HCT116 (cell line): ENCODE measurements around the gene GMEB2. TPM values are rescaled to one million over a fixed set of nuclear protein-coding genes. Genes with fewer than 3 reads are reported as not detected.

Experiments used
- ATAC-seq: fragments of 200-7000 bp; cut with Tn5 transposase; 2 replicates; pipeline ENCODE4 v1.9.1; 2020; ENCODE audit warnings: mild to moderate bottlenecking, moderate library complexity
- BruUV-seq: library from RNA; stranded (reverse); fragments of 400-500 nt; replicated peaks from 2 replicates; lab custom pipeline; 2021; lab: Mats Ljungman, UMichigan
- CTCF ChIA-PET: fragments of 300-600 bp; sonication (Branson Sonifier 250); formaldehyde crosslinking; loops from one replicate; lab custom pipeline; 2021; ENCODE audit warnings: antibody characterized with exemption; lab: Charles Lee
- POLR2A ChIA-PET: fragments of 300-600, 350-600 bp; sonication (Branson Sonifier 250); formaldehyde crosslinking; loops from one replicate; lab custom pipeline; 2021; ENCODE audit warnings: antibody characterized with exemption; lab: Charles Lee
- RAD21 ChIA-PET, 2 experiments: fragments of 300-600 bp; sonication (Branson Sonifier 250); formaldehyde crosslinking; loops; one replicate each; lab custom pipeline; 2023; ENCODE audit warnings: low total read pairs in 2 of 2; ENCODE audit not compliant: uncharacterized antibody in 2 of 2, unreplicated experiment in 2 of 2, low non-redundant PET in 1 of 2; lab: Charles Lee
- DNase-seq: peaks from one replicate; pipeline ENCODE4 v3.0.0-alpha.2; 2010; ENCODE audit warnings: low read depth, low spot score
- H2AFZ ChIP-seq: fragments of 200-600 bp; shearing (Covaris generic), sonication (generic); 2 replicates; pipeline ENCODE4 v1.6.1; 2017; ENCODE audit warnings: low read depth, mixed run types, mixed read lengths, antibody characterized with exemption, low read length; ENCODE audit not compliant: poor library complexity, severe bottlenecking
- H3K27ac ChIP-seq: 2 replicates; pipeline ENCODE4 v1.5.1; 2012; ENCODE audit warnings: low read depth, low read length
- H3K27me3 ChIP-seq: fragments of 200-600 bp; sonication (generic); 2 replicates; pipeline ENCODE4 v1.6.1; 2016; ENCODE audit warnings: mixed run types, low read length, mixed read lengths; ENCODE audit not compliant: insufficient read depth
- H3K36me3 ChIP-seq, 2 experiments: fragments of 200-500 bp in 1 of 2; fragments of 200-600 bp in 1 of 2; sonication (Bioruptor generic) in 1 of 2; sonication (generic) in 1 of 2; 2 replicates each; pipeline versions ENCODE4 v1.5.1 to v1.6.1; 2014 to 2016; ENCODE audit warnings: low read length in 2 of 2, inconsistent platforms in 1 of 2, mixed read lengths in 1 of 2, mixed run types in 1 of 2; ENCODE audit not compliant: insufficient read depth in 2 of 2, control insufficient read depth in 1 of 2
- H3K4me1 ChIP-seq, 2 experiments: fragments of 200-600 bp in 1 of 2; sonication (generic) in 1 of 2; 2 replicates each; pipeline versions ENCODE4 v1.5.1 to v1.6.1; 2012 to 2017; ENCODE audit warnings: low read length in 2 of 2, inconsistent platforms in 1 of 2, mild to moderate bottlenecking in 1 of 2, mixed read lengths in 1 of 2, mixed run types in 1 of 2, moderate library complexity in 1 of 2; ENCODE audit not compliant: insufficient read depth in 2 of 2, control insufficient read depth in 1 of 2
- H3K4me2 ChIP-seq: fragments of 200-600 bp; sonication (generic); 2 replicates; pipeline ENCODE4 v1.6.1; 2017; ENCODE audit warnings: mixed run types, low read length, mixed read lengths
- H3K4me3 ChIP-seq, 2 experiments: fragments of 200-600 bp in 1 of 2; sonication (generic) in 1 of 2; replicated peaks in 1 of 2; 2 replicates each; pipeline ENCODE4 v1.5.1; 2011 to 2016; ENCODE audit warnings: low read length in 2 of 2, control low read depth in 1 of 2, low read depth in 1 of 2, mild to moderate bottlenecking in 1 of 2, mixed read lengths in 1 of 2, mixed run types in 1 of 2
- H3K79me2 ChIP-seq: fragments of 200-600 bp; sonication (generic); 2 replicates; pipeline ENCODE4 v1.6.1; 2017; ENCODE audit warnings: mild to moderate bottlenecking, mixed run types, low read length, moderate library complexity, mixed read lengths; ENCODE audit not compliant: insufficient read depth
- H3K9ac ChIP-seq: fragments of 200-600 bp; sonication (generic); 2 replicates; pipeline ENCODE4 v1.6.1; 2016; ENCODE audit warnings: low read length, mixed read lengths
- H3K9me2 ChIP-seq: fragments of 200-600 bp; sonication (generic), shearing (Covaris generic); 2 replicates; pipeline ENCODE4 v1.6.1; 2017; ENCODE audit warnings: mixed run types, mild to moderate bottlenecking, moderate library complexity; ENCODE audit not compliant: insufficient read depth
- H3K9me3 ChIP-seq, 2 experiments: fragments of 200-500 bp in 1 of 2; fragments of 200-600 bp in 1 of 2; sonication (Bioruptor generic) in 1 of 2; sonication (generic) in 1 of 2; 2 replicates each; pipeline ENCODE4 v1.6.1; 2014 to 2017; ENCODE audit warnings: low read length in 2 of 2, mixed read lengths in 2 of 2, inconsistent platforms in 1 of 2, low read depth in 1 of 2, mild to moderate bottlenecking in 1 of 2, mixed run types in 1 of 2, moderate library complexity in 1 of 2; ENCODE audit not compliant: control insufficient read depth in 1 of 2, insufficient read depth in 1 of 2
- H4K20me1 ChIP-seq: fragments of 200-600 bp; sonication (generic), shearing (Covaris generic); 2 replicates; pipeline ENCODE4 v1.6.1; 2017; ENCODE audit warnings: mixed run types, mild to moderate bottlenecking, moderate library complexity; ENCODE audit not compliant: insufficient read depth
- CBX3 ChIP-seq: IDR thresholded peaks from 2 replicates; pipeline ENCODE4 v1.6.1; 2012; ENCODE audit warnings: low read depth
- EGR1 ChIP-seq: IDR thresholded peaks from 2 replicates; pipeline ENCODE4 v1.6.1; 2012; ENCODE audit warnings: low read depth
- ELF1 ChIP-seq: IDR thresholded peaks from 2 replicates; pipeline ENCODE4 v1.6.1; 2012; ENCODE audit warnings: low read depth, borderline replicate concordance
- EZH2phosphoT487 ChIP-seq: fragments of 200-600 bp; IDR thresholded peaks from 2 replicates; pipeline ENCODE4 v1.6.1; 2018; ENCODE audit warnings: antibody characterized with exemption, borderline replicate concordance
- JUND ChIP-seq: IDR thresholded peaks from 2 replicates; pipeline ENCODE4 v1.6.1; 2012
- POLR2A ChIP-seq: IDR thresholded peaks from 2 replicates; pipeline ENCODE4 v1.7.0; 2011; ENCODE audit warnings: borderline replicate concordance; ENCODE audit not compliant: insufficient read depth, insufficient read length; ENCODE audit errors: extremely low read depth
- POLR2AphosphoS5 ChIP-seq: IDR thresholded peaks from 2 replicates; pipeline ENCODE4 v1.6.1; 2011; ENCODE audit warnings: mild to moderate bottlenecking, low read depth, low read length, moderate library complexity
- SIN3A ChIP-seq: IDR thresholded peaks from 2 replicates; pipeline ENCODE4 v1.6.1; 2012; ENCODE audit warnings: low read depth
- SP1 ChIP-seq: IDR thresholded peaks from 2 replicates; pipeline ENCODE4 v1.6.1; 2012; ENCODE audit warnings: low read depth
- TCF7L2 ChIP-seq: IDR thresholded peaks from 2 replicates; pipeline ENCODE4 v1.7.0; 2011; ENCODE audit warnings: borderline replicate concordance, inconsistent platforms; ENCODE audit not compliant: insufficient read depth, insufficient read length; ENCODE audit errors: extremely low read depth
- YY1 ChIP-seq: IDR thresholded peaks from 2 replicates; pipeline ENCODE4 v1.6.1; 2011; ENCODE audit warnings: low read length, low read depth, moderate library complexity, mild to moderate bottlenecking; ENCODE audit not compliant: insufficient replicate concordance; ENCODE audit errors: extremely low read depth
- ZFX ChIP-seq: fragments of 450-650 bp; IDR thresholded peaks from 2 replicates; pipeline ENCODE4 v1.6.1; 2017
- ZNF274 ChIP-seq: fragments of 200-500 bp; sonication (Bioruptor generic); IDR thresholded peaks from 2 replicates; pipeline ENCODE4 v1.6.1; 2014; ENCODE audit warnings: mild to moderate bottlenecking, low read depth, low read length, inconsistent platforms
- intact Hi-C: fragments of 100-400 bp; cut with micrococcal nuclease; formaldehyde crosslinking; loops from 2 replicates; pipeline ENCODE4 v1.10.0; 2022
- total RNA-seq: library from RNA; stranded (reverse); gene quantifications from one replicate; pipeline ENCODE4 v1.2.1, GENCODE V29; 2021; ENCODE audit not compliant: unreplicated experiment
- TF ChIP-seq, protein P1 (sequence below), 3 experiments: fragments of 200-600 bp in 1 of 3; sonication (generic) in 1 of 3; IDR thresholded peaks in 2 of 3; conservative IDR thresholded peaks in 1 of 3; 2 replicates each; pipeline ENCODE4 v1.5.1; 2012 to 2017; ENCODE audit warnings: low read depth in 2 of 3, low read length in 2 of 3, antibody characterized with exemption in 1 of 3, borderline replicate concordance in 1 of 3, control low read depth in 1 of 3, mild to moderate bottlenecking in 1 of 3, mixed read lengths in 1 of 3, mixed run types in 1 of 3, moderate library complexity in 1 of 3; ENCODE audit not compliant: insufficient read depth in 1 of 3
- TF ChIP-seq, protein P2 (sequence below): IDR thresholded peaks from 2 replicates; pipeline ENCODE4 v1.6.1; 2011; ENCODE audit warnings: mild to moderate bottlenecking, low read length, moderate library complexity; ENCODE audit not compliant: insufficient replicate concordance; ENCODE audit errors: extremely low read depth
- TF ChIP-seq, protein P3 (sequence below): IDR thresholded peaks from 2 replicates; pipeline ENCODE4 v1.6.1; 2012; ENCODE audit warnings: low read depth
- TF ChIP-seq, protein P4 (sequence below): IDR thresholded peaks from 2 replicates; pipeline ENCODE4 v1.6.1; 2012

GMEB2 gene
- total RNA-seq, 1 experiment from 2014 or later: 13.9 TPM

DNA sequence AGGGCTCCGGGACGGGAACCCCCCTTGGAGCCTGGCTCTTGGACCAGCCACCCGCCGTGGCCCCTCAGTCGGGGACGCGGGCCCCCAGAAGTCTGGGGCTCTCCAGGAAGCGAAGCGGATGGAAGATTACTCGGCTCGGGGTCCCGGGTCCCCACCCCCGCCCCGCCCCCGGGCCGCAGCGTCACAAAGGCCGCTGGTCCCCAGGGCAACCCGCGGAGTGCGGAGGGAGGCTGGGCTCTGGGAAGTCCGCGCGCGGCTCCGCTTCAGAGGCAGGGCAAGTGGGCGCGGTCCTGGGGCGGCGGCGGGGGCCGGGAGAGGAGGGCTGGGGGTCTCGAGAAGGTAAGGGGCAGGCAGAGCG lies 73.0 kb downstream of the GMEB2 start, which contains the start of gene FNDC11 (continued):
- TF ChIP-seq SP1 (no peak), EZH2phosphoT487 (no peak), ZFX (no peak)

DNA sequence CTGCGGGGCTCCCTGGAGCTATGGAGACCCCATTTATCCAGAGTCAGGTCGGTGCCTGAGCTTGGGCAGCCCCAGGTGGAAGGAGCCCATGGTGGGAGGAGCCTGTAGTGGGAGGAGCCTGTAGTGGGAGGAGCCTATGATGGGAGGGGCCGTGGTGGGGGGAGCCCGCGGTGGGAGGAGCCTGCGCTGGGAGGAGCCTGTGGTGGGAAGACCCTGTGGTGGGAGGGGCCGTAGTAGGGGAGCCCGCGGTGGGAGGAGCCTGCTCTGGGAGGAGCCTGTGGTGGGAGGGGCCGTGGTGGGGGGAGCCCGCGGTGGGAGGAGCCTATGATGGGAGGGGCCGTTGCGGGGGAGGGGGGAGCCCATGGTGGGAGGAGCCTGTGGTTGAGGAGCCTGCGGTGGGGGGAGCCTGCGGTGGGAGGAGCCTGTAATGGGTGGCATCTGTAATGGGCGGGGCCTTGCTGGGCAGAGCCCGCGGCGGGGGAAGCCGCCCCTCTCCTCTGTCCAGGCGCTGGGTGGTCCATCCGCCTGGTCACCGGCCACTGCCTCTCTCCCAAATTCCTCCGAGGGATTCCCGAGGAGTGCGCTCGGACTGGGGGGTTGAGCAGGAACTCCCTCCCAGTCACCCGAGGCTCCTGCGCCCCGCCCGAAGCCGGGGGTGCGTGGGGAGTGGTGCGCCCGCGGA lies 73.5 kb downstream of the GMEB2 start:
- no peak overlapping the region for H2AFZ ChIP-seq
- peak; percentile 85 for DNase-seq
- RAD21 ChIA-PET: no interaction called here

More for the DNA sequence above, 73.5 kb downstream of the GMEB2 start:
- intact Hi-C loops: no loop called here
- Histone ChIP-seq H3K27me3 (no peaks in the 10 kb centered on the region), H3K9me3 (no peaks in the 10 kb centered on the region), H3K79me2 (no peaks in the 10 kb centered on the region), H3K4me3 (peak overlapping the region; percentile 57 to 72), H3K9me2 (no peaks in the 10 kb centered on the region), H3K4me1 (peaks cover 12 to 21% of the 10 kb centered on the region in 2 experiments), H4K20me1 (no peaks in the 10 kb centered on the region), H3K4me2 (peak overlapping the region; percentile 100), H3K27ac (peak overlapping the region; percentile 83), H3K36me3 (no peaks in the 10 kb centered on the region), H3K9ac (peak overlapping the region; percentile 73)
- peak; percentile 86 for ATAC-seq
- POLR2A ChIA-PET: no interaction called here
- TF ChIP-seq, protein P1, sequence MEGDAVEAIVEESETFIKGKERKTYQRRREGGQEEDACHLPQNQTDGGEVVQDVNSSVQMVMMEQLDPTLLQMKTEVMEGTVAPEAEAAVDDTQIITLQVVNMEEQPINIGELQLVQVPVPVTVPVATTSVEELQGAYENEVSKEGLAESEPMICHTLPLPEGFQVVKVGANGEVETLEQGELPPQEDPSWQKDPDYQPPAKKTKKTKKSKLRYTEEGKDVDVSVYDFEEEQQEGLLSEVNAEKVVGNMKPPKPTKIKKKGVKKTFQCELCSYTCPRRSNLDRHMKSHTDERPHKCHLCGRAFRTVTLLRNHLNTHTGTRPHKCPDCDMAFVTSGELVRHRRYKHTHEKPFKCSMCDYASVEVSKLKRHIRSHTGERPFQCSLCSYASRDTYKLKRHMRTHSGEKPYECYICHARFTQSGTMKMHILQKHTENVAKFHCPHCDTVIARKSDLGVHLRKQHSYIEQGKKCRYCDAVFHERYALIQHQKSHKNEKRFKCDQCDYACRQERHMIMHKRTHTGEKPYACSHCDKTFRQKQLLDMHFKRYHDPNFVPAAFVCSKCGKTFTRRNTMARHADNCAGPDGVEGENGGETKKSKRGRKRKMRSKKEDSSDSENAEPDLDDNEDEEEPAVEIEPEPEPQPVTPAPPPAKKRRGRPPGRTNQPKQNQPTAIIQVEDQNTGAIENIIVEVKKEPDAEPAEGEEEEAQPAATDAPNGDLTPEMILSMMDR (IDR thresholded peaks at IDR 0.05 in 2 of 3, conservative IDR thresholded peaks at IDR 0.05 in 1 of 3; ENCODE audit: borderline replicate concordance in 1 of 3, insufficient read depth in 1 of 3, low read depth in 2 of 3, low read length in 2 of 3): no peak
- TF ChIP-seq JUND: no peak
- TF ChIP-seq, protein P2, sequence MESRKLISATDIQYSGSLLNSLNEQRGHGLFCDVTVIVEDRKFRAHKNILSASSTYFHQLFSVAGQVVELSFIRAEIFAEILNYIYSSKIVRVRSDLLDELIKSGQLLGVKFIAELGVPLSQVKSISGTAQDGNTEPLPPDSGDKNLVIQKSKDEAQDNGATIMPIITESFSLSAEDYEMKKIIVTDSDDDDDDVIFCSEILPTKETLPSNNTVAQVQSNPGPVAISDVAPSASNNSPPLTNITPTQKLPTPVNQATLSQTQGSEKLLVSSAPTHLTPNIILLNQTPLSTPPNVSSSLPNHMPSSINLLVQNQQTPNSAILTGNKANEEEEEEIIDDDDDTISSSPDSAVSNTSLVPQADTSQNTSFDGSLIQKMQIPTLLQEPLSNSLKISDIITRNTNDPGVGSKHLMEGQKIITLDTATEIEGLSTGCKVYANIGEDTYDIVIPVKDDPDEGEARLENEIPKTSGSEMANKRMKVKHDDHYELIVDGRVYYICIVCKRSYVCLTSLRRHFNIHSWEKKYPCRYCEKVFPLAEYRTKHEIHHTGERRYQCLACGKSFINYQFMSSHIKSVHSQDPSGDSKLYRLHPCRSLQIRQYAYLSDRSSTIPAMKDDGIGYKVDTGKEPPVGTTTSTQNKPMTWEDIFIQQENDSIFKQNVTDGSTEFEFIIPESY: no peak
- TF ChIP-seq, protein P3, sequence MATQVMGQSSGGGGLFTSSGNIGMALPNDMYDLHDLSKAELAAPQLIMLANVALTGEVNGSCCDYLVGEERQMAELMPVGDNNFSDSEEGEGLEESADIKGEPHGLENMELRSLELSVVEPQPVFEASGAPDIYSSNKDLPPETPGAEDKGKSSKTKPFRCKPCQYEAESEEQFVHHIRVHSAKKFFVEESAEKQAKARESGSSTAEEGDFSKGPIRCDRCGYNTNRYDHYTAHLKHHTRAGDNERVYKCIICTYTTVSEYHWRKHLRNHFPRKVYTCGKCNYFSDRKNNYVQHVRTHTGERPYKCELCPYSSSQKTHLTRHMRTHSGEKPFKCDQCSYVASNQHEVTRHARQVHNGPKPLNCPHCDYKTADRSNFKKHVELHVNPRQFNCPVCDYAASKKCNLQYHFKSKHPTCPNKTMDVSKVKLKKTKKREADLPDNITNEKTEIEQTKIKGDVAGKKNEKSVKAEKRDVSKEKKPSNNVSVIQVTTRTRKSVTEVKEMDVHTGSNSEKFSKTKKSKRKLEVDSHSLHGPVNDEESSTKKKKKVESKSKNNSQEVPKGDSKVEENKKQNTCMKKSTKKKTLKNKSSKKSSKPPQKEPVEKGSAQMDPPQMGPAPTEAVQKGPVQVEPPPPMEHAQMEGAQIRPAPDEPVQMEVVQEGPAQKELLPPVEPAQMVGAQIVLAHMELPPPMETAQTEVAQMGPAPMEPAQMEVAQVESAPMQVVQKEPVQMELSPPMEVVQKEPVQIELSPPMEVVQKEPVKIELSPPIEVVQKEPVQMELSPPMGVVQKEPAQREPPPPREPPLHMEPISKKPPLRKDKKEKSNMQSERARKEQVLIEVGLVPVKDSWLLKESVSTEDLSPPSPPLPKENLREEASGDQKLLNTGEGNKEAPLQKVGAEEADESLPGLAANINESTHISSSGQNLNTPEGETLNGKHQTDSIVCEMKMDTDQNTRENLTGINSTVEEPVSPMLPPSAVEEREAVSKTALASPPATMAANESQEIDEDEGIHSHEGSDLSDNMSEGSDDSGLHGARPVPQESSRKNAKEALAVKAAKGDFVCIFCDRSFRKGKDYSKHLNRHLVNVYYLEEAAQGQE: no peak
- TF ChIP-seq SIN3A: no peak
- peak; percentile 68; the same call in 1 of the 2 replicates for TF ChIP-seq POLR2AphosphoS5
- TF ChIP-seq ZNF274: no peak
- TF ChIP-seq SP1: peak; percentile 72
- TF ChIP-seq CBX3: no peak
- TF ChIP-seq, protein P4, sequence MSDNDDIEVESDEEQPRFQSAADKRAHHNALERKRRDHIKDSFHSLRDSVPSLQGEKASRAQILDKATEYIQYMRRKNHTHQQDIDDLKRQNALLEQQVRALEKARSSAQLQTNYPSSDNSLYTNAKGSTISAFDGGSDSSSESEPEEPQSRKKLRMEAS: no peak
- no peak for TF ChIP-seq YY1
- TF ChIP-seq ELF1: no peak
- no peak for TF ChIP-seq POLR2A
- TF ChIP-seq TCF7L2: no peak
- no peak; the same call in 1 of the 2 replicates for TF ChIP-seq EGR1
- CTCF ChIA-PET: interaction anchor here (0.6 to 2.2 kb wide), 2 partner anchors 16 to 21 kb away, joined by 3 to 8 read pairs; partner anchors contain the start of genes HELZ2 and PTK6
- no TSS peak for BruUV-seq
